Astrocyte (in vitro differentiated cells and primary cell): ENCODE measurements around the gene IVNS1ABP. TPM values are rescaled to one million over a fixed set of nuclear protein-coding genes. Genes with fewer than 3 reads are reported as not detected.

Source experiments
- DNase-seq: peaks from one replicate; pipeline ENCODE4 v3.0.0-alpha.2; 2010; ENCODE audit warnings: low read depth
- FAIRE-seq: peaks from 2 replicates; lab custom pipeline; 2011; peaks lifted over from hg19 to GRCh38; lab: Jason Lieb, UNC
- H2AFZ ChIP-seq: 2 replicates; pipeline ENCODE4 v1.6.0; 2012; ENCODE audit warnings: low read depth, low read length, inconsistent platforms
- H3K27ac ChIP-seq: 2 replicates; pipeline ENCODE4 v1.5.1; 2011; ENCODE audit warnings: low read depth, low read length, inconsistent platforms
- H3K27me3 ChIP-seq: 2 replicates; pipeline ENCODE4 v1.6.0; 2011; ENCODE audit warnings: low read length, inconsistent platforms; ENCODE audit not compliant: insufficient read depth
- H3K36me3 ChIP-seq: 2 replicates; pipeline ENCODE4 v1.5.1; 2011; ENCODE audit warnings: low read length, inconsistent platforms; ENCODE audit not compliant: insufficient read depth
- H3K4me1 ChIP-seq: 2 replicates; pipeline ENCODE4 v1.5.1; 2011; ENCODE audit warnings: low read length, inconsistent platforms; ENCODE audit not compliant: insufficient read depth
- H3K4me2 ChIP-seq: 2 replicates; pipeline ENCODE4 v1.6.0; 2012; ENCODE audit warnings: low read length, inconsistent platforms
- H3K4me3 ChIP-seq: 2 replicates; pipeline ENCODE4 v1.5.1; 2011; ENCODE audit warnings: low read depth, mild to moderate bottlenecking, low read length, inconsistent platforms; ENCODE audit not compliant: insufficient read depth
- H3K79me2 ChIP-seq: 2 replicates; pipeline ENCODE4 v1.6.0; 2012; ENCODE audit warnings: mild to moderate bottlenecking, low read length, inconsistent platforms; ENCODE audit not compliant: insufficient read depth
- H3K9ac ChIP-seq: 2 replicates; pipeline ENCODE4 v1.6.0; 2012; ENCODE audit warnings: mild to moderate bottlenecking, low read length, inconsistent platforms
- H3K9me3 ChIP-seq: 2 replicates; pipeline ENCODE4 v1.5.1; 2012; ENCODE audit warnings: low read depth, mild to moderate bottlenecking, low read length, inconsistent platforms; ENCODE audit not compliant: insufficient read depth
- H4K20me1 ChIP-seq: 2 replicates; pipeline ENCODE4 v1.6.0; 2012; ENCODE audit warnings: low read length, inconsistent platforms; ENCODE audit not compliant: insufficient read depth
- H3K27ac Mint-ChIP-seq: one replicate; pipeline ENCODE4 v1.8.0; 2021; ENCODE audit warnings: mild to moderate bottlenecking, mixed read lengths; ENCODE audit not compliant: unreplicated experiment
- H3K27me3 Mint-ChIP-seq: one replicate; pipeline ENCODE4 v1.8.0; 2021; ENCODE audit warnings: low read depth, mixed read lengths; ENCODE audit not compliant: unreplicated experiment
- H3K36me3 Mint-ChIP-seq: one replicate; pipeline ENCODE4 v1.8.0; 2021; ENCODE audit warnings: low read depth, mixed read lengths; ENCODE audit not compliant: unreplicated experiment
- H3K4me1 Mint-ChIP-seq: one replicate; pipeline ENCODE4 v1.8.0; 2021; ENCODE audit warnings: low read depth, mixed read lengths; ENCODE audit not compliant: unreplicated experiment
- H3K4me3 Mint-ChIP-seq: one replicate; pipeline ENCODE4 v1.8.0; 2021; ENCODE audit warnings: mild to moderate bottlenecking, moderate library complexity, mixed read lengths; ENCODE audit not compliant: unreplicated experiment
- H3K9me3 Mint-ChIP-seq: one replicate; pipeline ENCODE4 v1.8.0; 2021; ENCODE audit warnings: mild to moderate bottlenecking, mixed read lengths; ENCODE audit not compliant: unreplicated experiment
- EZH2 ChIP-seq: IDR thresholded peaks from 2 replicates; pipeline ENCODE4 v1.6.1; 2012; ENCODE audit warnings: mild to moderate bottlenecking, low read length, inconsistent platforms; ENCODE audit not compliant: insufficient read depth
- total RNA-seq: library from RNA; stranded (reverse); gene quantifications from 2 replicates; pipeline ENCODE4 v1.2.1, GENCODE V29; 2021
- TF ChIP-seq, protein P1 (sequence below): IDR thresholded peaks from 2 replicates; pipeline ENCODE4 v1.5.1; 2011; ENCODE audit warnings: low read depth, mild to moderate bottlenecking, inconsistent platforms, low read length, moderate library complexity; ENCODE audit not compliant: insufficient read depth

The IVNS1ABP gene
- total RNA-seq, 1 donor from 2014 or later, result 107 TPM

DNA sequence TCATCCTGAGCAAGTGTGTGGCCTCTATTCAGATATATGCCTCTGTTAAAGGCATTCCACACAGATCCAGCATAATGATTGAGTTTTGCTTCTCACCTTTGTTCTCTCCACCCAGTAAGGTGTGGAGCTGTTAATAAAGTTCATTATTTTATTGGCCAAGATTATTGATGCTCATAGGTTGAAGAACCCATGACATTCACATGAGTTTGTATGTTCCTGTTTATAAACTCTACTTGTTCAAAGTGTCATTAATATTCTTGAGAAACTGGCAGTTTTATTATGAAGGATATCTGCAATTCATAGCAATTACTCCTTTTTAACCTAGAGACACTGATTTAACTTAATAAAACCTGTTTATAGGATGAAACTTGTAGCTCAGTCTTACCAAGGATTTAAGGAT, 22.0 kb downstream of the IVNS1ABP start:
- Histone ChIP-seq H4K20me1 (no peaks in the 10 kb centered on the region), H3K4me1 (no peaks in the 10 kb centered on the region), H3K27ac (no peak overlapping the region), H3K4me2 (no peak overlapping the region), H3K36me3 (peaks cover 41% of the 10 kb centered on the region), H3K4me3 (no peak overlapping the region), H3K9ac (no peak overlapping the region), H2AFZ (no peak overlapping the region), H3K79me2 (no peaks in the 10 kb centered on the region), H3K27me3 (no peaks in the 10 kb centered on the region), H3K9me3 (no peaks in the 10 kb centered on the region)
- TF ChIP-seq, protein P1, sequence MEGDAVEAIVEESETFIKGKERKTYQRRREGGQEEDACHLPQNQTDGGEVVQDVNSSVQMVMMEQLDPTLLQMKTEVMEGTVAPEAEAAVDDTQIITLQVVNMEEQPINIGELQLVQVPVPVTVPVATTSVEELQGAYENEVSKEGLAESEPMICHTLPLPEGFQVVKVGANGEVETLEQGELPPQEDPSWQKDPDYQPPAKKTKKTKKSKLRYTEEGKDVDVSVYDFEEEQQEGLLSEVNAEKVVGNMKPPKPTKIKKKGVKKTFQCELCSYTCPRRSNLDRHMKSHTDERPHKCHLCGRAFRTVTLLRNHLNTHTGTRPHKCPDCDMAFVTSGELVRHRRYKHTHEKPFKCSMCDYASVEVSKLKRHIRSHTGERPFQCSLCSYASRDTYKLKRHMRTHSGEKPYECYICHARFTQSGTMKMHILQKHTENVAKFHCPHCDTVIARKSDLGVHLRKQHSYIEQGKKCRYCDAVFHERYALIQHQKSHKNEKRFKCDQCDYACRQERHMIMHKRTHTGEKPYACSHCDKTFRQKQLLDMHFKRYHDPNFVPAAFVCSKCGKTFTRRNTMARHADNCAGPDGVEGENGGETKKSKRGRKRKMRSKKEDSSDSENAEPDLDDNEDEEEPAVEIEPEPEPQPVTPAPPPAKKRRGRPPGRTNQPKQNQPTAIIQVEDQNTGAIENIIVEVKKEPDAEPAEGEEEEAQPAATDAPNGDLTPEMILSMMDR, result no peak
- TF ChIP-seq EZH2, result no peak
- peaks cover 14% of the 10 kb centered on the region for H3K36me3 Mint-ChIP-seq
- no peaks in the 10 kb centered on the region for H3K27me3 Mint-ChIP-seq
- no peak overlapping the region for H3K27ac Mint-ChIP-seq
- H3K4me1 Mint-ChIP-seq, result peaks cover 13% of the 10 kb centered on the region
- H3K9me3 Mint-ChIP-seq, result no peaks in the 10 kb centered on the region
- no peak overlapping the region for H3K4me3 Mint-ChIP-seq
- FAIRE-seq, result no peak
- no peak for DNase-seq

DNA sequence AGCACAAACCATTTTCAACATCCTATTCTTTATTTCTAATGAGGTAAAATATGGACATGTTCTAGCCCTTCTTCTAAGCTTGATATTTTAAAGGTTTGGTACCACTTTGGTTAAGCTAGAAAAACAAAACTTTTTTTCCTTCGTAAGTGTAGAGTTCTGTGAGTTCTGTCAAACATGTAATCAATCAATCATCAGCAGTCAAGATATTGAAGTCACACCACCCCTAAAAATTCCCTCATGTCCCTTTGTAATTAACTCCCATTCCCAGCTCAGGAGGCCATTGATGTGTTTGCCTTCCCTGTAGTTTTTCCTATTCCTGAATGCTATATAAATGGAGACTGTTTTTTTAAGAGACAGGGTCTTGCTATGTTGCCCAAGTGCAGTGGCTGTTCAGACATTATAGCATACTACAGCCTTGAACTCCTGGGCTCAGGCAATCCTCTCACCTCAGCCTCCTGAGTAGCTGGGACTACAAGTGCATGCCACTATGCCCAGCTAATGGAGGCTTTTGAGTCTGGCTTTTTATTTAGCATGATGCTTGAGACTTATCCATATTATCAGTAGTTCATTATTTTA, 23.0 kb downstream of the IVNS1ABP start:
- H3K27ac ChIP-seq, result no peak overlapping the region
- no peak for FAIRE-seq
- H3K79me2 ChIP-seq, result no peaks in the 10 kb centered on the region
- Mint-ChIP-seq H3K36me3 (peaks cover 11% of the 10 kb centered on the region), H3K27ac (no peak overlapping the region), H3K4me3 (no peak overlapping the region), H3K9me3 (no peaks in the 10 kb centered on the region), H3K27me3 (no peaks in the 10 kb centered on the region), H3K4me1 (peaks cover 13% of the 10 kb centered on the region)
- H3K4me2 ChIP-seq, result no peak overlapping the region
- H3K36me3 ChIP-seq, result peaks cover 31% of the 10 kb centered on the region
- H2AFZ ChIP-seq, result no peak overlapping the region
- TF ChIP-seq, protein P1, result no peak
- no peak for TF ChIP-seq EZH2
- H3K9ac ChIP-seq, result no peak overlapping the region
- H3K4me3 ChIP-seq, result no peak overlapping the region
- H4K20me1 ChIP-seq, result no peaks in the 10 kb centered on the region
- no peaks in the 10 kb centered on the region for H3K4me1 ChIP-seq
- no peaks in the 10 kb centered on the region for H3K9me3 ChIP-seq
- DNase-seq, result no peak
- no peaks in the 10 kb centered on the region for H3K27me3 ChIP-seq

DNA sequence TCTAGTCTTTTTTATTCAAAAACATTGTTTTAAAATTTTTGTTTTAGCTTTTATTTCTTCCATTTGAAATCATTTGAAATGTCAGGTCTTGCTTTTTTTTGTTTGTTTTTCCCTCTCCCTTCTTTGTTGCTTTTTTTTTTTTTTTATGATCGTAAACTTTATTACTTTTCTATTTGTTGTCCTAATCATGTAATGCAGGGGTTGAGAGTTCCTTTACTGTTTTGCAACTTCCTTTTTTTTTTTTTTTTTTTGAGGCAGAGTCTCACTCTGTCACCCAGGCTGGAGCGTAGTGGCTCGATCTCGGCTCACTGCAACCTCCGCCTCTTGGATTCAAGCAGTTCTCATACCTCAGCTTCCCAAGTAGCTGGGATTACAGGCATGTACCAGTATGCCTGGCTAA, 24.8 kb downstream of the IVNS1ABP start:
- Histone ChIP-seq H3K27ac (no peak overlapping the region), H3K79me2 (no peaks in the 10 kb centered on the region), H3K27me3 (no peaks in the 10 kb centered on the region), H3K4me1 (no peaks in the 10 kb centered on the region), H4K20me1 (no peaks in the 10 kb centered on the region), H2AFZ (no peak overlapping the region), H3K4me3 (no peak overlapping the region), H3K9ac (no peak overlapping the region), H3K4me2 (no peak overlapping the region), H3K9me3 (no peaks in the 10 kb centered on the region), H3K36me3 (peaks cover 20% of the 10 kb centered on the region)
- DNase-seq (no peak), FAIRE-seq (no peak)
- no peak for TF ChIP-seq EZH2
- TF ChIP-seq, protein P1, result no peak
- Mint-ChIP-seq H3K36me3 (peaks cover 7% of the 10 kb centered on the region), H3K9me3 (no peaks in the 10 kb centered on the region), H3K27ac (no peak overlapping the region), H3K27me3 (no peaks in the 10 kb centered on the region), H3K4me1 (no peaks in the 10 kb centered on the region), H3K4me3 (no peak overlapping the region)
